WTC11 (cell line): Measurements from ENCODE around the gene ZMAT2. TPM values are rescaled to one million over a fixed set of nuclear protein-coding genes. Genes with fewer than 3 reads are reported as not detected.

Source experiments
- ATAC-seq: fragments of 200-7000 bp; cut with Tn5 transposase; 2 replicates; pipeline ENCODE4 v1.10.0; 2021; ENCODE audit warnings: mild to moderate bottlenecking, moderate library complexity
- CTCF ChIA-PET: fragments of 300-600 bp; sonication (Branson Sonifier 250); formaldehyde crosslinking; loops from one replicate; lab custom pipeline; 2021; ENCODE audit warnings: antibody characterized with exemption; lab: Charles Lee
- POLR2A ChIA-PET: fragments of 350-600 bp; sonication (Branson Sonifier 250); formaldehyde crosslinking; loops from one replicate; lab custom pipeline; 2021; ENCODE audit warnings: antibody characterized with exemption; lab: Charles Lee
- DNase-seq: peaks from one replicate; pipeline ENCODE4 v3.0.0; 2021; ENCODE audit warnings: low spot score
- H3K27ac Mint-ChIP-seq: 2 replicates; pipeline ENCODE4 v1.8.0; 2021; ENCODE audit warnings: mixed read lengths
- H3K27me3 Mint-ChIP-seq: 2 replicates; pipeline ENCODE4 v1.8.0; 2021; ENCODE audit warnings: low read depth, mild to moderate bottlenecking, moderate library complexity, mixed read lengths
- H3K36me3 Mint-ChIP-seq: 2 replicates; pipeline ENCODE4 v1.8.0; 2021; ENCODE audit warnings: mixed read lengths
- H3K4me1 Mint-ChIP-seq: 2 replicates; pipeline ENCODE4 v1.8.0; 2022; ENCODE audit warnings: mixed read lengths
- H3K4me3 Mint-ChIP-seq: 2 replicates; pipeline ENCODE4 v1.8.0; 2021; ENCODE audit warnings: mild to moderate bottlenecking, moderate library complexity, mixed read lengths
- H3K9me3 Mint-ChIP-seq: 2 replicates; pipeline ENCODE4 v1.8.0; 2021; ENCODE audit warnings: mixed read lengths
- AR ChIP-seq: fragments of 250-450 bp; sonication (Bioruptor Pico); IDR thresholded peaks from 2 replicates; pipeline ENCODE4 v1.9.0; 2021; ENCODE audit warnings: mild to moderate bottlenecking
- ARID4B ChIP-seq: sonication (generic); formaldehyde crosslinking; IDR thresholded peaks from 2 replicates; pipeline ENCODE4 v1.8.0; 2023; ENCODE audit warnings: missing genetic modification reagents, mild to moderate bottlenecking, borderline replicate concordance
- ATF1 ChIP-seq: sonication (generic); formaldehyde crosslinking; IDR thresholded peaks from 2 replicates; pipeline ENCODE4 v1.8.1; 2023; ENCODE audit warnings: mild to moderate bottlenecking, moderate library complexity, missing genetic modification reagents
- CDX4 ChIP-seq: fragments of 250-450 bp; sonication (Bioruptor Pico); IDR thresholded peaks from 2 replicates; pipeline ENCODE4 v1.9.0; 2021; ENCODE audit warnings: moderate library complexity, mild to moderate bottlenecking, inconsistent platforms, borderline replicate concordance
- CREB1 ChIP-seq: sonication (generic); formaldehyde crosslinking; IDR thresholded peaks from 2 replicates; pipeline ENCODE4 v1.8.0; 2023; ENCODE audit warnings: mild to moderate bottlenecking, missing genetic modification reagents
- E2F5 ChIP-seq: sonication (generic); formaldehyde crosslinking; IDR thresholded peaks from 2 replicates; pipeline ENCODE4 v1.8.1; 2022; ENCODE audit warnings: mild to moderate bottlenecking, moderate library complexity, missing genetic modification reagents
- ELF4 ChIP-seq: sonication (generic); formaldehyde crosslinking; IDR thresholded peaks from 2 replicates; pipeline ENCODE4 v1.8.1; 2022; ENCODE audit warnings: low read depth, mild to moderate bottlenecking, moderate library complexity, missing genetic modification reagents
- EMX1 ChIP-seq: fragments of 250-450 bp; sonication (Bioruptor Pico); IDR thresholded peaks from 2 replicates; pipeline ENCODE4 v1.8.0; 2021; ENCODE audit warnings: mild to moderate bottlenecking
- ETV6 ChIP-seq: sonication (generic); formaldehyde crosslinking; IDR thresholded peaks from 2 replicates; pipeline ENCODE4 v1.8.1; 2022; ENCODE audit warnings: mild to moderate bottlenecking, missing genetic modification reagents
- JUN ChIP-seq: sonication (generic); formaldehyde crosslinking; IDR thresholded peaks from 2 replicates; pipeline ENCODE4 v1.8.0; 2023; ENCODE audit warnings: mild to moderate bottlenecking, missing genetic modification reagents
- KAT7 ChIP-seq: sonication (generic); formaldehyde crosslinking; IDR thresholded peaks from 2 replicates; pipeline ENCODE4 v1.8.1; 2023; ENCODE audit warnings: missing genetic modification reagents, mild to moderate bottlenecking, borderline replicate concordance
- MAX ChIP-seq: sonication (generic); formaldehyde crosslinking; IDR thresholded peaks from 2 replicates; pipeline ENCODE4 v1.8.0; 2022; ENCODE audit warnings: mild to moderate bottlenecking, missing genetic modification reagents
- NFATC4 ChIP-seq: fragments of 250-450 bp; sonication (Bioruptor Pico); IDR thresholded peaks from 2 replicates; pipeline ENCODE4 v1.9.0; 2021; ENCODE audit warnings: mild to moderate bottlenecking
- NR1H2 ChIP-seq: sonication (generic); formaldehyde crosslinking; IDR thresholded peaks from 2 replicates; pipeline ENCODE4 v1.9.0; 2021; ENCODE audit warnings: mild to moderate bottlenecking, moderate library complexity, missing genetic modification reagents
- NR2C2 ChIP-seq: sonication (generic); formaldehyde crosslinking; IDR thresholded peaks from 2 replicates; pipeline ENCODE4 v1.8.0; 2022; ENCODE audit warnings: mild to moderate bottlenecking, missing genetic modification reagents
- TEAD1 ChIP-seq: sonication (generic); formaldehyde crosslinking; IDR thresholded peaks from 2 replicates; pipeline ENCODE4 v1.8.0; 2022; ENCODE audit warnings: mild to moderate bottlenecking, missing genetic modification reagents
- USF2 ChIP-seq: sonication (generic); formaldehyde crosslinking; IDR thresholded peaks from 2 replicates; pipeline ENCODE4 v1.8.1; 2023; ENCODE audit warnings: mild to moderate bottlenecking, missing genetic modification reagents, moderate library complexity
- ZNF121 ChIP-seq: sonication (generic); formaldehyde crosslinking; IDR thresholded peaks from 2 replicates; pipeline ENCODE4 v1.8.0; 2023; ENCODE audit warnings: missing genetic modification reagents
- ZNF396 ChIP-seq: fragments of 250-450 bp; sonication (Bioruptor Pico); IDR thresholded peaks from 2 replicates; pipeline ENCODE4 v1.8.0; 2021; ENCODE audit warnings: mild to moderate bottlenecking, moderate library complexity, borderline replicate concordance
- ZNF512 ChIP-seq: sonication (generic); formaldehyde crosslinking; IDR thresholded peaks from 2 replicates; pipeline ENCODE4 v1.8.1; 2022; ENCODE audit warnings: missing genetic modification reagents, borderline replicate concordance
- total RNA-seq: library from RNA; stranded (reverse); gene quantifications from 3 replicates; pipeline ENCODE4 v1.2.3, GENCODE V29; 2021

ZMAT2 gene
- total RNA-seq, 1 experiment from 2014 or later, result 57.2 TPM

- TF ChIP-seq E2F5 (CRISPR knock-in tag), result no peak
These were observed 9.8 kb upstream of the ZMAT2 start (continued) for GRCh38 chr5:140690376-140690932.

- POLR2A ChIA-PET, result interaction anchor here (0.5 to 1.7 kb wide), 10 partner anchors 9 to 252 kb away, joined by 3 to 10 read pairs (median 4); partner anchors contain the start of genes EIF4EBP3, IK, NDUFA2 and ZMAT2
- ATAC-seq (peak; percentile 97), DNase-seq (peak; percentile 89)
- CTCF ChIA-PET, result interaction anchor here (0.6 to 1.7 kb wide), 12 partner anchors 9 to 451 kb away, joined by 3 to 10 read pairs (median 3); partner anchors contain the start of genes APBB3, DND1, EIF4EBP3 and HBEGF
- H3K4me3 Mint-ChIP-seq, result peak within 1 kb of the TSS; percentile 100
- H3K4me1 Mint-ChIP-seq, result peaks cover 18% of the 10 kb centered on the region
- peak within 1 kb of the TSS; percentile 98 for H3K27ac Mint-ChIP-seq
- H3K36me3 Mint-ChIP-seq, result peaks cover 28% of the 10 kb centered on the region
- H3K27me3 Mint-ChIP-seq, result no peaks in the 10 kb centered on the region
- H3K9me3 Mint-ChIP-seq, result no peaks in the 10 kb centered on the region
- peak; percentile 98 for TF ChIP-seq ETV6 (CRISPR knock-in tag)
- no peak for TF ChIP-seq KAT7 (CRISPR knock-in tag)
- TF ChIP-seq USF2 (CRISPR knock-in tag), result 0 out of 2 replicates have a peak, but pooled peaks have one; percentile 30
- TF ChIP-seq NFATC4, result no peak
- TF ChIP-seq ATF1 (CRISPR knock-in tag), result no peak
- TF ChIP-seq ZNF396, result no peak
- no peak for TF ChIP-seq AR (CRISPR knock-in tag)
- TF ChIP-seq NR1H2 (CRISPR knock-in tag), result no peak
- peak; percentile 81; the same call in 1 of the 2 replicates for TF ChIP-seq MAX (CRISPR knock-in tag)
- no peak for TF ChIP-seq EMX1 (CRISPR knock-in tag)
- TF ChIP-seq ELF4 (CRISPR knock-in tag), result no peak
- no peak for TF ChIP-seq NR2C2 (CRISPR knock-in tag)
- TF ChIP-seq CREB1 (CRISPR knock-in tag), result no peak
- 0 out of 2 replicates have a peak, but pooled peaks have one; percentile 19 for TF ChIP-seq JUN
- no peak for TF ChIP-seq ZNF512
- TF ChIP-seq ZNF121, result no peak
- TF ChIP-seq ARID4B (CRISPR knock-in tag), result peak; percentile 16
- 0 out of 2 replicates have a peak, but pooled peaks have one; percentile 19 for TF ChIP-seq TEAD1 (CRISPR knock-in tag)
- no peak for TF ChIP-seq CDX4 (CRISPR knock-in tag)
These were observed 9.0 kb upstream of the ZMAT2 start, which contains the start of the genes HARS1 and HARS2 for GRCh38 chr5:140690941-140691924. Gene HARS1 (minus strand): TSS chr5:140691370. CDS start chr5:140691304, 66 bp downstream. Gene HARS2 (plus strand): TSS chr5:140691455. CDS start chr5:140691649, 194 bp downstream.
